Stimulated activated naive CD8-positive, alpha-beta T cell treated with anti-CD3 and anti-CD28 coated beads, Interleukin-15, Interleukin-2, amounts not matched to agents 100 U/mL and 50 U/mL, for 24 hours (primary cell): ENCODE results near the gene ANO9.
A peak's percentile ranks its signal among the peaks of the same experiment; 100 is the strongest.

Experiments used
- ATAC-seq: fragments of 150-1000 bp; cut with Tn5 transposase; one replicate; pipeline ENCODE4 v1.10.0; 2021
- DNase-seq: peaks from one replicate; pipeline ENCODE4 v3.0.0; 2021

Gene ANO9

GRCh38 chr11:384511-384910 lies 57.3 kb downstream of the ANO9 start:
- no peak for DNase-seq
- no peak for ATAC-seq

DNA sequence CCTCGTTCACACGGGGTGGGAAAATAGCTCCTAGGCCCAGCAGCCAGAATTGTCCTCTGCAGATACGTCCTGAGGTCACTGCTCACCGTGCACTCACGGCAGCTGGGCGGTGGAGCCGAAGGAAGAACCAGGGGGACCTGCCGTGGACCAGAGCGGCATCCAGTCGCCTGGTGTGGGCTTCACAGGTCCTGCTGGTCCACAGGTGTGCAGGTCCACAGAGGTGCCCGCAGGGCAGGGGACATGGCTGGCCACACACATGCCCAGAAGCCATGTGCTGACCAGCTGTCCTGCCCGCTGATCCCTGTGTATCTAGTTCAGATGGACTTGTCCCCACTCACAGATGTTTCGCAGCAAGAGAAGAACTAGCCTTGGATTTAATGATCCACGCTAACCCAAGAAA lies 58.4 kb downstream of the ANO9 start:
- DNase-seq = no peak
- ATAC-seq = no peak

- peak; percentile 17 for ATAC-seq
- no peak for DNase-seq
Observed at GRCh38 chr11:382081-382629, 59.7 kb downstream of the ANO9 start.

- no peak for ATAC-seq
- DNase-seq = no peak
Observed at GRCh38 chr11:381501-382072, 60.2 kb downstream of the ANO9 start.

GRCh38 chr11:380996-381395 lies 60.8 kb downstream of the ANO9 start:
- DNase-seq (no peak), ATAC-seq (no peak)

GRCh38 chr11:380491-380890 lies 61.3 kb downstream of the ANO9 start:
- no peak for ATAC-seq
- DNase-seq = no peak

- DNase-seq = no peak
- ATAC-seq = no peak
Observed at GRCh38 chr11:380095-380480, 61.7 kb downstream of the ANO9 start.

DNA sequence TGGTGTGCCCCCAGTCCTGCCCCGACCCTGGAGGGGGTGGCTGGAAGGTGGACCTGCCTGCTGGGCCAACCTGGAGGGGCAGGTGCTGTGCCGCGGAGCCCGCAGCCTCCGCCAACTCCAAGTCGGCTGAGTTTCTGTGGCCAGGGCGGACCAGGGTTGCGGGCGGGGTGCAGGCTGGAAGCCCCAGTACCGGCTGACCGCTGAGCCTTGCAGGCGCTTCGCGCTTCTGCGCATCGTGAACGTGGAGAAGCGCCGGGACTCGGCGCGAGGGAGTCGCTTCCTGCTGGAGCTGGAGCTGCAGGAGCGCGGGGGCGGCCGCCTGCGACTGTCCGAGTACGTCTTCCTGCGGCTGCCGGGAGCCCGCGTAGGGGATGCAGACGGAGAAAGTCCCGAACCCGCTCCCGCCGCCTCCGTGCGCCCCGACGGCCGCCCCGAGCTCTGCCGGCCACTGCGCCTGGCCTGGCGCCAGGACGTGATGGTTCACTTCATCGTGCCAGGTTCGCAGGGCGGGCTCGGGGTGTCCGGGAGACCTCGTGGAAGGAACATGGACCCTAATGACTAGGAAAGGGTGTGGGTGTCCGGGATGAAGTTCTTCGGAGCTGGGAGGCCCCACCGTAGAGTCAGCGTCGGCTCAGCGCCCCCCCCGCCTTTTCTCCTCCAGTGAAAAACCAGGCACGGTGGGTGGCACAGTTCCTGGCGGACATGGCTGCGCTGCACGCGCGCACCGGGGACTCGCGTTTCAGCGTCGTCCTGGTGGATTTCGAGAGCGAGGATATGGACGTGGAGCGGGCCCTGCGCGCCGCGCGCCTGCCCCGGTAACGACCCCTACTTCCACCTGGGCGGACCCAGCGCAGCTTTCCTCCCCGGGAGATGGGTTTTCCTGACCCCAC lies 62.4 kb downstream of the ANO9 start:
- ATAC-seq (no peak), DNase-seq (no peak)

DNA sequence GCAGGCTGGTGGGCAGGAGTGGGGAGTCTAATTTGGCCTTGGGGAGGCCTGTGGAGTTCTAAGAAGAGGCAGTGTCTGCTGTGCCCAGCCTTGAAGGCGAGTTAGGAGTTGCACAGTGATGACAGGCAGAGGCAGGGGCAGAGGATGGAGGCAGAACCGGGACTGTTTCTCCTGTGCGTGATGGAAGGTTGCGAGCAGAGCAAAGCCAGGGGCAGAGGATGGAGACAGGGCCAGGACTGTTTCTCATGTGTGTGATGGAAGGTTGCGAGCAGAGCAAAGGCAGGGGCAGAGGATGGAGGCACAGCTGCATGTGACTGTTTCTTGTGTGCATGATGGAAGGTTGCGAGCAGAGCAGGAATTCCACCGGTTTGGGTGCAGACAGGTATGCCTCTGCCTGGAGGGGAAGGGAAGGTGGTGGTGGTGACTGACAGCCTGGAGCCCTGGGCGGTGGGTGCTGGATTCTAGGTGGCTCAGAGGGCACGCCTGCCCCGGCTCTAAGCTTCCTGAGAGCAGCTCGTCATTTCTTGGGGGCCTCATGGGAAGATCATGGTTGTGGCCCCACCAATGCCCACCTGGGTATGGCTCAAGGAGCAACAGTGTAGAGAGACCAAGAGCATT lies 63.8 kb downstream of the ANO9 start:
- DNase-seq (no peak), ATAC-seq (no peak)

DNA sequence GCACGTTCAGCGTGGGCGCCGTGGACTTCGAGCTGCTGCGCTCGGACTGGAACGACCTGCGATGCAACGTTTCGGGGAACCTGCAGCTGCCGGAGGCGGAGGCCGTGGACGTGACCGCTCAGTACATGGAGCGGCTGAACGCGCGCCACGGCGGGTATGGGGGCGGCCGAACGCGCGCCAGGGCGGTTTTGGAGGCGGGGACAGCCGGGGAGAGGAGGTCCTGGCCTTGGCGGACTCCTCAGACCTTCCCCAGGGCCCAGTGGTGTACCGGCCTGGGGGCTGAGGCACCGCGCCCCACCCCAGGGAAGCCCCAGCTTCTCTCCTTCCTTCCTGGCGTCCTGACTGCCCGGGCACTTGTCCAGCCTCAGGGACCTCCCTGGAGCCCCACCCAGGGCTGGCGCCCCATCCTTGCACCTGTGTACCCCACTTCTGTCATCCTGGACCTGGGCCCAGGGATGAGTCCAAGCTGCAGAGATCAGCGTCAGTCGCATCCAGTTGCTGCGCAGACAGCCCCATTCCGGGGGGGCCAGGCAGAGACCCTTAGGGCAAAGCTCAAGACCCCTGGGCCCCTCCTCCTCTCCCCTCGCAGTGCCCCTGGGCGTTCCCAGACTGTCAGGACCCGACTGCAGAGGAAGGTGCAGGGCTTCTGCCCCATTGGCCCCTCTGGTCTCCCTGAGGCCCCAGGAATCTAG lies 64.5 kb downstream of the ANO9 start:
- no peak for DNase-seq
- no peak for ATAC-seq

GRCh38 chr11:376531-377173 lies 65.2 kb downstream of the ANO9 start:
- ATAC-seq (no peak), DNase-seq (no peak)

GRCh38 chr11:375065-376025 lies 66.5 kb downstream of the ANO9 start:
- no peak for ATAC-seq
- DNase-seq = no peak

GRCh38 chr11:373716-374551 lies 67.9 kb downstream of the ANO9 start:
- ATAC-seq = no peak
- DNase-seq = no peak

GRCh38 chr11:372809-373715 lies 68.7 kb downstream of the ANO9 start:
- ATAC-seq (no peak), DNase-seq (no peak)

DNA sequence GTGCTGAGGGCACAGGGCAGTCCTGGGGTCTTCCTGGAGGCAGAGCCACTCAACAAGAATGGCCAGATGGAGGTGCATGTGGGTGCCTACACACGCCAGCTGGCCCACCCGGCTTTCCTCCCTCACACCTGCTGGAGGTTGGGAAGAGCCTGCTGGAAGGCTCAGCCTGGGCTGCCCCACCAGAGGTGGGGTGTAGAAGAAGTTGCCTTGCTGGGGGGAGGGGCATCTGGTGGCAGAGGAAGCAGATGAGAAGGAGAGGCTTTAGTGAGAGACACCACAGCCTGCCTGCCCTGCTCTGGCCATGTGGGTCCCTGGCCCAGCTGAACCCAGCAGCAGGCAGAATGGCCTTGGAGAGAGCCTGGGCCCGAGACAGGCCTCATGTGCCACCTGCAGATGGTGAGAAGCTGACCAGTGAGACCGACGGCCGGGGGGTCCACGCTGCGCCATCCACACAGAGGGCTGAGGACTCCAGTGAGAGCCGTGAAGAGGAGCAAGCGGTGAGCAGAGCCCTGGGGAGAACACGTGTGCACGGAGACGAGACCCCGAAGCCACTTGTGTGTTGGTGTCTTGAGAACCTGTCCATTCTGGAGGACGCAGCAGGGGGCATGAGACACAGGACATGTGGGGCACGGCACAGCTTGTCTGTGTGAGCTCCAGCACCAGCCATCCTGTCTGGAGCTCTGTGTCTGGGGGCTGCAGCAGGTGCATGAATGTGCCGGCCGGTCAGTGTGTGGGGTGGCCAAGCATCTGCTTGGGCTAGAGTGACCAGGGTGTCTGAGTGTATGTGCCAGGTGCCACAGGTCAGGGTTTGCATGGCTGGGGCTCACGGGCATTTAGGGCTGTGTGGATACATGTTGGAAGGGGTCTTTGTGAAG lies 69.9 kb downstream of the ANO9 start:
- ATAC-seq (no peak), DNase-seq (no peak)

DNA sequence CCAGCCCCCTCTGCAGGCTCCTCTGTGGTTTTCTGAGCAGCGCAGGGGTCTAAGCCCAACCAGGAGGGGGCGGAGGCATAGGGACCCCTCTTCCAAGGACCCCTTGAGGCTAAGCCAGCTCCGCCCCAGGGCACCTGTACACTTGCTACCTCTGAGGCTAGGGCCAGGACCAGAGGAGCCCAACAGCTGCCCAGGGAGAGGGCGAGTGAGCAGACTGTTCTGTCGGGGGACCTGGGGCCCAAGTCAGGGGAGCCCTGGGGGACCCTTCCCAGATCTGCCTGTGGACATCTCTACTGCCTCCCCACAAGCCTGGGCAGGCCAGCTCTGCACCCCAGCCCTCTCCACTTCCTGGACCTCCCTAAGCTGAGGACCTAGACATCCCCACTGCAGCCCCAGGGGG lies 70.8 kb downstream of the ANO9 start:
- no peak for ATAC-seq
- DNase-seq = no peak

GRCh38 chr11:370070-370941 lies 71.5 kb downstream of the ANO9 start:
- ATAC-seq (no peak), DNase-seq (no peak)
